IPS-NIHi11 (cell line): ENCODE results near the gene MAP2.

ENCODE experiments used
- DNase-seq: peaks from one replicate; pipeline ENCODE4 v3.0.0; 2012; ENCODE audit warnings: mixed read lengths, low spot score

MAP2 gene, protein sequence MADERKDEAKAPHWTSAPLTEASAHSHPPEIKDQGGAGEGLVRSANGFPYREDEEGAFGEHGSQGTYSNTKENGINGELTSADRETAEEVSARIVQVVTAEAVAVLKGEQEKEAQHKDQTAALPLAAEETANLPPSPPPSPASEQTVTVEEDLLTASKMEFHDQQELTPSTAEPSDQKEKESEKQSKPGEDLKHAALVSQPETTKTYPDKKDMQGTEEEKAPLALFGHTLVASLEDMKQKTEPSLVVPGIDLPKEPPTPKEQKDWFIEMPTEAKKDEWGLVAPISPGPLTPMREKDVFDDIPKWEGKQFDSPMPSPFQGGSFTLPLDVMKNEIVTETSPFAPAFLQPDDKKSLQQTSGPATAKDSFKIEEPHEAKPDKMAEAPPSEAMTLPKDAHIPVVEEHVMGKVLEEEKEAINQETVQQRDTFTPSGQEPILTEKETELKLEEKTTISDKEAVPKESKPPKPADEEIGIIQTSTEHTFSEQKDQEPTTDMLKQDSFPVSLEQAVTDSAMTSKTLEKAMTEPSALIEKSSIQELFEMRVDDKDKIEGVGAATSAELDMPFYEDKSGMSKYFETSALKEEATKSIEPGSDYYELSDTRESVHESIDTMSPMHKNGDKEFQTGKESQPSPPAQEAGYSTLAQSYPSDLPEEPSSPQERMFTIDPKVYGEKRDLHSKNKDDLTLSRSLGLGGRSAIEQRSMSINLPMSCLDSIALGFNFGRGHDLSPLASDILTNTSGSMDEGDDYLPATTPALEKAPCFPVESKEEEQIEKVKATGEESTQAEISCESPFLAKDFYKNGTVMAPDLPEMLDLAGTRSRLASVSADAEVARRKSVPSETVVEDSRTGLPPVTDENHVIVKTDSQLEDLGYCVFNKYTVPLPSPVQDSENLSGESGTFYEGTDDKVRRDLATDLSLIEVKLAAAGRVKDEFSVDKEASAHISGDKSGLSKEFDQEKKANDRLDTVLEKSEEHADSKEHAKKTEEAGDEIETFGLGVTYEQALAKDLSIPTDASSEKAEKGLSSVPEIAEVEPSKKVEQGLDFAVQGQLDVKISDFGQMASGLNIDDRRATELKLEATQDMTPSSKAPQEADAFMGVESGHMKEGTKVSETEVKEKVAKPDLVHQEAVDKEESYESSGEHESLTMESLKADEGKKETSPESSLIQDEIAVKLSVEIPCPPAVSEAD (N-terminal part only)

GRCh38 chr2:209423562-209424198 is at the start of gene MAP2:
MAP2 (plus strand) TSS chr2:209424047; CDS start chr2:209653171, 229,124 bp downstream.
- peak; percentile 92 for DNase-seq

- DNase-seq = no peak
These were observed 47.2 kb upstream of the MAP2 start for GRCh38 chr2:209376686-209377085.

- DNase-seq = peak; percentile 23
These were observed 43.6 kb upstream of the MAP2 start for GRCh38 chr2:209380293-209380692.

DNA sequence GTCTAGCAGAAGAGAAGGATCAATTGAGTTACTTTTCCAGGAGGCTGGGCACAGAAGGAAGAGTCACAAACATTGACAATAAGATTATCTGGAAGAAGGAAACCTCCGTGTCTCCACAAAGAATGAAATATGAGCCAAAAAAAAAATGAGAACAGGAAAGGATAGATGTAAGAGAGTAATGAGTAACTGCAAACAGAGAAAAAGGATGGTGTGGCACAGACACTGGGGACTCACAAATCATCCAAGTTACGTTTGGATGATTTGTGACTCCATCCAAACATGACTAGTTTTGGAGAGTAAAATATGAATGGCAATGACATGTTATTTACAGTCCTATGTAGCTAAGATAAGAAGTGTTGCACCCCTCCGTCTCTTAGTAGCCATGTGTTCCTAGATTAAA is 42.8 kb upstream of the MAP2 start:
- DNase-seq = no peak

DNA sequence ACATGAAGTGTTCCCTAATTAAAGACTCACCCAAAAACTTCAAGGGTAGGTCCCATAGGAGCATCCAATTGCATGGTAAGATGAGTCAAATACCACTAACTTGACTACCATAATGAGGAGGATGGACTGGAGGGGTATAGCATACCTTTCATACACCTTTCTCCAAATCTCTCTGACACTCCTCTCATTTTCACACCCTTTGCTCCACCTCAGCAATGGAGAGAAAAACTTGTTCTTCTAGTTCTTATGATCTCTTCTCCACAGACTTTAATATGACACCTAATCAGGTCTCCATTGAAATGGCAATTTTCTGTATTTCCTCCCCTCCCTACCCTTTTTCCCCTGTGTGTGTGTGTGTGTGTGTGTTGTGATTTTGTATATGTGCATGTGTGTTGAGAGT is 41.1 kb upstream of the MAP2 start:
- no peak for DNase-seq

- DNase-seq = no peak
These were observed 40.6 kb upstream of the MAP2 start for GRCh38 chr2:209383212-209383611.

- DNase-seq = no peak
These were observed 36.5 kb upstream of the MAP2 start for GRCh38 chr2:209387389-209387788.

- DNase-seq = no peak
These were observed 35.3 kb upstream of the MAP2 start for GRCh38 chr2:209388446-209389037.

DNA sequence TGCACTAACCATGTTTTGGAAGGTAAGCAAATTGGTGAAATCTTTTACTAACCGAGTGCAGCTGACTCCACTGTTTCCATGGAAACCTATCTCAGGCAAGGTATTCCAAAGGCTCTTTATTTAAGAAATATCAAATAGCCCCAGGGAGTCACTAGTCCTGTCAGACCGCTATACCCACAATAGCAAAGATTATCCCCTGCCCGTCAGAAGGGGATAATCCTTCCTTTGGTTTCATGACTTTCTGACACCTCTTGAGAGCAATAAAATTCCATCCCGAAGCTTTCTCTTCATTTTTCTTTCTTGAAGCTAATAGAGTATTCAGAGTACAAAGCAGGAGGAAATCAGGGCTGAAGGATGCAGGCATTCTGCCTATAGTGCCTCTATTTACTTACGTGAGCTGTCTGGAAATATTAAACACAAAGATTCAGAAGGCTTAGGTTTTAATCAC is 34.7 kb upstream of the MAP2 start:
- no peak for DNase-seq

DNA sequence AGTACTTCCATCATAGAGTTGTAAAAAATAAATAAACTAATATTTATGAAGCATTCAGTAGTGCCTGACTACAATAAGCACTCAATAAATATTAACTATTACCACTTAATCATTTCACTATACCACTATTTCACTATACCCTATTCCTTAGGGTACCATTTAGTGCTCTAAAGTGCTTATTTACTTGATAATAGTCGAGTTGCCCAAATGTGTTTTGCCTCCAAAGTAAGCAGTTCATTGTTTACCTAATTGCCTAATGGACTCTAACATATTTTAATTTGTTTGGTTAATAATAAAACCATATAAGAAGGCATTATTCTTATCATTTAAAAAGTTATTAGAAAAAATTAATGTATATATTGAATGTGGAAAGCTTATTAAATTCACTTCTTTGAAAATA is 33.0 kb upstream of the MAP2 start:
- no peak for DNase-seq

GRCh38 chr2:209391776-209392401 is 32.0 kb upstream of the MAP2 start:
- DNase-seq = no peak

- DNase-seq = no peak
These were observed 28.6 kb upstream of the MAP2 start for GRCh38 chr2:209395229-209395628.

- DNase-seq = no peak
These were observed 28.2 kb upstream of the MAP2 start for GRCh38 chr2:209395652-209396051.

- DNase-seq = no peak
These were observed 25.4 kb upstream of the MAP2 start for GRCh38 chr2:209398463-209398862.

DNA sequence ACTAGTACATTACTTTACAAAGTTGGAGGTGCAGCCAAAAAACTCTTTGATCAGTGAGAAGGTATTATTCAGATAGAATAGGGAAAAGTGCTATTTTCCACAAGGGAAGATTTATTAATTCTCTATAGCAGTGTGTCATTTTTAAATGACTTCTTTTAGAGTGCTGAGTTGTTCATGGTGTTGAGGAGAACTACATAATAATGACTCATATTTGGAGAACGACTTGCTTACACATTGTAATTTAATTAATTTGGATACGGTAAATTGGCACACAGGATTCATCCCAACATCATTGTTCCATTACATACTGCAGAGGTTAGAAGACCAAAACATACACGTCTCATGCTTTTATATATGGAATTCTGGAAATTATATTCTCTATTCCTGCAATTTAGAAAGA is 22.1 kb upstream of the MAP2 start:
- no peak for DNase-seq

- DNase-seq = no peak
These were observed 12.6 kb upstream of the MAP2 start for GRCh38 chr2:209411296-209411695.

DNA sequence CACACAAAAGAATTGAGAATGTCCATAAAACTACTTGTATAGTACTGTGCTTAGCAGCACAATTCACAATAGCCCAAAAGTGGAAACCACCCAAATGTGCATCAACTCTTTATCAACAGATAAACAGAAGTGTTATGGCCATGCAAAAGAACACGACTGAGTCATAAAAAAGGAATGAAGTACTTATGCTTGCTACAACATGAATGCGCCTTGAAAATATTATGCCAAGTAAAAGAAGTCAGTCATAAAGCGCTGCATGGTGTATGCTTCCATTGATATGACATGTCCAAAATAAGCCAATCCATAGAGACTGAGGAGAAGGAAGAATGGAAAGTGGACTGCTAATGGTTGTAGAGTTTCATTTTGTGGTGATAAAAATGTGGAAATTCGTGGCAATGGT is 12.1 kb upstream of the MAP2 start:
- no peak for DNase-seq

- DNase-seq = no peak
These were observed 10.4 kb upstream of the MAP2 start for GRCh38 chr2:209413311-209414014.

DNA sequence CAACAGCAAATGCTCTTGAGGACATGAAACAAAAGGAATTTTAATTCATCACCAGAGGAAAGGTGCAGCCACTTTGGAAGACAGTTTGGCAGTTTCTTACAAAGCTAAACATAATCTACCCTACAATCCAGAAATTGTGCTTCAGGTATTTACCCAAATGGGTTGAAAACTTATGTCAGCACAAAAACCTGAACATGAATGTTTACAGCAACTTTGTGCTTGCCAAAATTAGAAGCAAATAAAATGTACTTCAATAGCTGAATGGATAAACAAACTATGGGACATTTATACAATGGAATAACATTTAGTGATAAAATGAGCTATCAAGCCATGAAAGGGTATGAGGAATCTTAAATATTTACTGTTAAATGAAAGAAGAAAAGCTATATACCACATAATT is 6.9 kb upstream of the MAP2 start:
- DNase-seq = no peak

GRCh38 chr2:209422191-209422754 is 1.6 kb upstream of the MAP2 start:
- no peak for DNase-seq
